CD4-positive, alpha-beta T cell treated with Interferon gamma for 1 hour (primary cell): ENCODE data around the gene ZNF649.
A peak's percentile ranks its signal among the peaks of the same experiment; 100 is the strongest.
"Not testable (repeated sequence)": the region's sequence is repeated elsewhere in the genome, so short reads cannot be mapped to it uniquely, and the experiment has no call there.

Source experiments
- DNase-seq: peaks from one replicate; pipeline ENCODE4 v3.0.0-alpha.2; 2020

Gene ZNF649

DNA sequence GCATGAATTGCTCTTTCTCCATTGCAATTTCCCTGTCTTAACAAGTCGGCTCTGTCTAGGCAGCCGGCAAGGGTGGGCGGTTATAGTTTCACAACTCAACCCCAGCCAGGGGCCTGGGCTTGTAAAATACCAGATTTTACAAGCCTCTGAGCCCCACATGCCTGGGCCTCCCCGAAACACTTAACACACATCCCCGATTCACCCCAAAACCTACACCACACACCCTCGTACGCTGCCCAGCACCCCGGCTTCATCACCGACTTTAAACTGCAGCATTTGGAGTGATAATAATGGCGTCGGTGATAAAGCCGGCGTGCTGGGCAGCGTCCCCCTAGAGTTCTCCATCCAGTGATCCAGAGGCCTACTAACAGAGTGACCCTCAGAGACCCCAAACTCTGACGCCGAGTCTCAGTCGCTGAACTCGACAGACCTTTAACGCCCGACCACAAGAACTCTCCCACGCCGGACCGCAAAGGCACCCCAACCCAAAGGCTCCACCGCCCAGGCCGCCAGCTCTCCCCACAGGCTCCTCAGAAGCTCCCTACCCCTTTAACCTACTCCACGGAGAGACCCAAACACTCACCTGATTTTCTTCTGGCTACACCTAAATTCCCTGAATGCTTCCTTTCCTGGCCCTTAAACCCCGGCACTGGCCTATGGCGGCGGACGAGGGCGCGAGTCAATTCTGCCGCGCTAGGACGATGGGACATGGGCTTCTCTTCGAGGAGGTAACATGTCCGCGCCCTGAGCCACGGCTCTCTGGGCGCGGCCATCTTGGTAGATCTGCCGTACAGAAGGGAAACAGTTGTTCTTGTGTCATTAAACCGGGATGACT lies at the start of gene ZNF649:
Gene ZNF649, minus strand, starts transcription at position 687 of the 835 bp plus-strand sequence. CDS start 4,910 bp downstream, outside the sequence.
- peak; percentile 79 for DNase-seq

GRCh38 chr19:51948975-51949374 lies 44.2 kb upstream of the ZNF649 start:
- DNase-seq: no peak

GRCh38 chr19:51946602-51947001 lies 41.8 kb upstream of the ZNF649 start:
- DNase-seq: no peak

GRCh38 chr19:51944798-51945552 lies 40.2 kb upstream of the ZNF649 start:
- no peak for DNase-seq

GRCh38 chr19:51938936-51939335 lies 34.1 kb upstream of the ZNF649 start:
- DNase-seq: no peak

- DNase-seq: no peak
Observed at GRCh38 chr19:51931921-51932320, 27.1 kb upstream of the ZNF649 start.

DNA sequence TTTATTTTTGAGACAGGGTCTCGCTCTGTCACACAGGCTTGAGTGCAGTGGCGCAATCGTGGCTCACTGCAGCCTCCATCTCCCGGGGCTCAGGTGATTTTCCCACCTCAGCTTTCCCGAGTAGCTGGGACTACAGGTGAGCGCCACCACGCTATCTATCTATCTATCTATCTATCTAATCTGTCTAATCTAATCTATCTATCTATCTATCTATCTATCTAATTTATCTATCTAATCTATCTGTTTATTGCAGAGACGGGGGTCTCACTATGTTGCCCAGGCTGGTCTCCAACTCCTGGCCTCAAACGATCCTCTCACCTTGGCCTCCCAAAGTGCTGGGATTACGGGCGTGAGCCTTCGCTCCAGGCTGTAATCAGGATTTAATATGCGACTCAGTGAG lies 23.0 kb upstream of the ZNF649 start:
- no peak for DNase-seq

DNA sequence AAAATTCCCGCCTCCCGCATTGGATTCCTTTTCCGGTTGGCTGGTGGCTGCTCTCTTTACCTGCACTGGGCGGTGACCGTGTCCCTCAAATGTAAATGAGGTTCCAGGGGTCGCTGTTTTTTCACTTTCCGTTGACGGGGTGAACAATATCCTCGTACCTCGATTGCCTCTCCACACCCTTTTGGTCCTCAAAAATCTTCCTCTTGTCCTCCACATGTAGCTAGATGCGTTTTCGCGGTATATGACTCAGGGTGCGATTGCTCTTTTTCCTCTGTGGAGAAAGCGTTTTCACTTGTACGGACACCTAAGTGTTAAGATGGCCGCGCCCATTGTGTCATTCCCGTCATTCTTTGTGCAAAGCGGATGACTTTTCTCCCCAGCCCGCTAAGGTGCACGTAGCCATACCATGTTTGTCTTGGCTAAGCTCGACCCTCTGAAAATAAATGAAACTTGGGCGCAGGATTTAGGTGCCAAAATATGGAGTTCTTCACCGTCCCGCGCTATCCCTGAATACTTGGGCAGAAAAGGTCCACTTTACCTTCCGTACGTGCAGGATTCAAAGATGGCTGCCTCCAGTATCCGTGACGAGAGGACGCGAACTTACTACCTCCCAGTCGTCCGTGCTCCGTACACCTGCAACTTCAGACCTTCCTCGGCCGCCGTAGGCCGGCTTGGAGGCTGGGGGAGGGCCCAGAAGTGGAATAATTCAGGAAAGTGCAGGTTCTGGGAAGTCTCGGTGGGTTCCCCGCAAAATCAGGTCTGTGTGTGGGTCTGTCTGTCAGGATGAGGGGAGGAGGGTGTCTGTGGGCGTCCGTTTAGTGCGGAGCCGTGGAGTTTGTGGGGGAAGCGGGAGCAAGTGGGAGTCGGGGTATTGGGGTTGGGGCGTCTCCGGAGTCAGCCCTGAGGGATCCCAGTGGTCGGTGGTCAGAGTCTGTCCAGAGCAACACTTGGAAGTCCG lies 22.2 kb upstream of the ZNF649 start, which contains the start of gene ZNF613:
Gene ZNF613, plus strand, starts transcription at position 689 of the 958 bp plus-strand sequence. CDS start 8,749 bp downstream, outside the sequence.
- peak; percentile 80 for DNase-seq

GRCh38 chr19:51926426-51926783 lies 21.6 kb upstream of the ZNF649 start:
- DNase-seq: no peak

GRCh38 chr19:51921949-51922348 lies 17.1 kb upstream of the ZNF649 start:
- no peak for DNase-seq

GRCh38 chr19:51919606-51920005 lies 14.8 kb upstream of the ZNF649 start:
- DNase-seq: no peak

DNA sequence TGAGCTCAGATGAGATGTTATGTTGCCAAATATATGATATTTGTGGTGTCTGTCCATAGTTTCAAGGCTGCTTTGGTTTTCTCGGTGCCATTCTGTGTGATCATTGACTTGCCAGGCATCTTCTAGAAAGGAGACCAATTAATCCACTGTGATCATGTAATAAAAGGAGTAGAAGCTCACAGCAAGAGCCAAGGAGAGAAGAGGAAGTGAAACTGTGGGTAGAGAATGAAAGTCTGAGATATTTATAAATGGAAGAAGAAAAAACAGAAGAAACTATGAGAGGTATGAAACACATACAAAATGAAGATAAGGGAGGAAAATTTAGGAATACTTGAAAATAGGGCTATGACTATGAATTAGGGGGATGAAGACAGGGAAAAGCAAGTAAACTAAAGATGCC lies 11.3 kb upstream of the ZNF649 start:
- no peak for DNase-seq

DNA sequence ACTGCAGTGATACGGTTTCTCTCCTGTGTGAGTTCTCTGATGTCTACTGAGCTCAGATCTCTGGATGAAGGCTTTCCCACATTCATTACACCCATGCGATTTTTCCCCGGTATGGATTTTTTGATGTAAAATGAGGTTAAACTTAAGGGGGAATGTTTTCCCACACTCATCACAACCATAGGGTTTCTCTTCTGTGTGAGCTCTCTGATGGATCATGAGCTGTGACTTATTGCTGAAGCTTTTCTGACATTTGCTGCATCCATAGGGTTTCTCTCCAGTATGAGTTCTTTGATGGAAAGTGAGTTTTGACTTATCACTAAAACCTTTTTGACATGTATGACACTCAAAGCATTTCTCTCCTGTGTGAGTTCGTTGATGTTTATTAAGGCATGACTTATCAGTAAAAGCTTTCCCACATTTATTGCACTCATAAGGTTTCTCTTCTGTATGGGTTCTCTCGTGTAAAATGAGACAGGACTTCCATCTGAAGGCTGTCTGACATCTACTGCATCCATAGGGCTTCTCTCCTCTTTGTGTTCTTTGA lies 10.6 kb upstream of the ZNF649 start:
- no peak for DNase-seq

DNA sequence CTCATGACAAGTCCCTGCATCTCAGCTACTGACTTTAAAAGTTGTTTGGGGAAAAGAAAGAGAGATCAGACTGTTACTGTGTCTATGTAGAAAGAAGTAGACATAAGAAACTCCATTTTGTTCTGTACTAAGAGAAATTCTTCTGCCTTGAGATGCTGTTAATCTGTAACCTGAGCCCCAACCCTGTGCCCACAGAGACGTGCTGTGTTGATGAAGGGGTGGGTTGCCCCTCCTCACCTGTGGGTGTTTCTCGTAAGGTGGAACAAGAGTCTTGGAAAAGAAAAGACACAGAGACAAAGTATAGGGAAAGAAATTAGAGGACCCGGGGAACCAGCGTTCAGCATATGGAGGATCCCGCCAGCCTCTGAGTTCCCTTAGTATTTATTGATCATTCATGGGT lies 3.2 kb upstream of the ZNF649 start:
- DNase-seq: not testable (repeated sequence)

- not testable (repeated sequence) for DNase-seq
Observed at GRCh38 chr19:51906108-51906507, 1.3 kb upstream of the ZNF649 start.

- DNase-seq: not testable (repeated sequence)
Observed at GRCh38 chr19:51905639-51906038, 822 bp upstream of the ZNF649 start.

DNA sequence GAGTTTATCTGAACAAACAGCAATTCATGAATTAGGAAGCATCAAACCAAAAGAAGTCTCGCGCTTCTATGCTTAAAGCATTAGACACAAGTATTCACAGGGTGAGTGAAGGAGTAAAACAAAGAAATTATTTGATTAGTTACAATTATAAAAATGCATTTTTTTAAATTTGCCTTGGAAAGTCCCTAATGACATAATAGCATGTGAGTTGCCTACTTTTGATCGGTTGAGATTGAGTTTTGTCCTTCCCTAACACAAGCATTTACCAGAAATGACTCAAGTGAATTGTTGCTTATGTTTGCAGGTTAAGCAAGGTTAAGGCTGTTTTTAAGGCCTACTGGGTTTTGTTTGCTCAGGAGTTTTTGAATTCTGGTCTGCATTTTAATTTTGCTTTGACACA lies 389 bp upstream of the ZNF649 start:
- no peak for DNase-seq

GRCh38 chr19:51903192-51903591 lies 1.6 kb downstream of the ZNF649 start:
- no peak for DNase-seq

GRCh38 chr19:51901860-51902259 lies 3.0 kb downstream of the ZNF649 start:
- DNase-seq: no peak

DNA sequence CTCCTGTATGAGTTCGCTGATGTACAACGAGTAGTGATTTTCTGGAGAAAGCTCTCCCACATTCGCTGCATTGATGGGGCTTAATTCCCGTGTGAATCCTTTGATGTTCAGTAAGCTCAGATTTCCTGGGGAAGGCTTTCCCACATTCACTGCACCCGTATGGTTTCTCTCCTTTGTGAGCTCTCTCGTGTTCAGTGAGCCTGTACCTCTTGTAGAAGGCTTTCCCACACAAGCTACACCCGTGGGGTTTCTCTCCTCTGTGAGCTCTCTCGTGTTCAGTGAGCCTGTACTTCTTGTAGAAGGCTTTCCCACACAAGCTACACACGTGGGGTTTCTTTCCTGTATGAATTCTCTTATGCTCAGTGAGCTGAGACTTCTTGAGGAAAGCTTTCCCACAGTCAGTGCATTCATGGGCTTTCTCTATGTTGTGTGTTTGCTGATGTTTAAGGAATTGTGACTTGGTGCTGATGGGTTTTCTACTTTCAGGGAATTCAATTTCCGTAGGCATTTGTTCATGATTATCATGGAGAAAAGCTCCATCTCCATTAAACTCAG lies 13.5 kb downstream of the ZNF649 start:
- no peak for DNase-seq

DNA sequence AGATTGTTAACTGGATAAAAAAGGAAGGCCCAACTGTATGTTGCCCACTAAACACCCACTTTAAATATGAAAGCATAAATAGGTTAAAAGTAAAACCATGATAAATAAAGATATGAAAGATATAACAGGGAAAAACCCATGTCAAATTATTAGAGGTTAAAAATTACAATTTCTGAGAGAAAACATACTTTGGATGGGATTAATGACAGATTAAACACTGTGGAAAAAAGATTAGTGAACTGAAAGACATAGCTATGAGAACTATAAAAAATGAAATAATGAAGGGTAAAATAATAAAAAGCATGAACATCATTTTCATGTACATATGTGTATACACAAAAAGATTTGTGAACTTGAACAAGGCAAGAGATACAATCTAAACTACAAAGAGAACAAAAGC lies 14.9 kb downstream of the ZNF649 start:
- no peak for DNase-seq
